K562 treated with DMSO at 1 percent for 48 hours (cell line): ENCODE results near the gene SSC5D. TPM values are rescaled to one million over a fixed set of nuclear protein-coding genes. Genes with fewer than 3 reads are reported as not detected.

ENCODE experiments used
- total RNA-seq: library from RNA; unstranded; fragments of 300-600 nt; gene quantifications from 2 replicates; pipeline ENCODE4 v1.2.3, GENCODE V29; 2022; ENCODE audit warnings: low replicate concordance; ENCODE audit errors: extremely low read depth

The SSC5D gene
- total RNA-seq = not detected in 2 replicates

GRCh38 chr19:55487924-55488687, at the start of gene SSC5D:
TSS of gene SSC5D (plus strand) at chr19:55488436. CDS start at chr19:55488590, 154 bp downstream.

GRCh38 chr19:55443045-55443823, 45.0 kb upstream of the SSC5D start, which contains the start of gene SHISA7:
TSS of gene SHISA7 (minus strand) at chr19:55443300. CDS start at chr19:55442863, 437 bp downstream.

GRCh38 chr19:55461259-55461973, 26.8 kb upstream of the SSC5D start, which contains the start of gene ISOC2:
TSS of gene ISOC2 (minus strand) at chr19:55461642. CDS start at chr19:55456486, 5,156 bp downstream.

GRCh38 chr19:55464662-55465054, 23.6 kb upstream of the SSC5D start, which contains the start of gene C19orf85:
TSS of gene C19orf85 (minus strand) at chr19:55464751. CDS start at chr19:55464554, 197 bp downstream.

GRCh38 chr19:55476100-55476775, 12.0 kb upstream of the SSC5D start, which contains the start of gene ZNF628:
TSS of gene ZNF628 (plus strand) at chr19:55476617. CDS start at chr19:55479911, 3,294 bp downstream.

GRCh38 chr19:55484593-55485438, 3.4 kb upstream of the SSC5D start, which contains the start of gene NAT14:
TSS of gene NAT14 (plus strand) at chr19:55485188. CDS start at chr19:55485709, 521 bp downstream.

GRCh38 chr19:55536951-55537740, 48.9 kb downstream of the SSC5D start, which contains the start of gene SBK2:
TSS of gene SBK2 (minus strand) at chr19:55537133. CDS start at chr19:55536294, 839 bp downstream.

GRCh38 chr19:55545443-55545842, 57.2 kb downstream of the SSC5D start, which contains the start of gene SBK3:
TSS of gene SBK3 (minus strand) at chr19:55545543. CDS start at chr19:55545543, 0 bp downstream.

Other genes with a start within 250 kb of the SSC5D start
- gene PPP6R1, start 229.4 kb upstream of the SSC5D start, total RNA-seq = 133 TPM in 1 of 2 replicates, not detected in the other
- gene HSPBP1, start 208.3 kb upstream of the SSC5D start, total RNA-seq = not detected in 2 replicates
- not detected in 2 replicates for gene BRSK1, start 204.4 kb upstream of the SSC5D start, total RNA-seq
- gene TMEM150B, start 163.1 kb upstream of the SSC5D start, total RNA-seq = not detected in 2 replicates
- gene KMT5C, start 148.6 kb upstream of the SSC5D start, total RNA-seq = not detected in 2 replicates
- not detected in 2 replicates for gene COX6B2, start 133.7 kb upstream of the SSC5D start, total RNA-seq
- not detected in 2 replicates for gene GARIN5B, start 125.2 kb upstream of the SSC5D start, total RNA-seq
- gene IL11, start 118.0 kb upstream of the SSC5D start, total RNA-seq = not detected in 2 replicates
- not detected in 2 replicates for gene TMEM190, start 111.6 kb upstream of the SSC5D start, total RNA-seq
- not detected in 2 replicates for gene TMEM238, start 104.1 kb upstream of the SSC5D start, total RNA-seq
- 4,209 and 5,908 TPM in 2 replicates for gene RPL28, start 102.5 kb upstream of the SSC5D start, total RNA-seq
- gene UBE2S, start 80.6 kb upstream of the SSC5D start, total RNA-seq = 2,967 TPM in 1 of 2 replicates, not detected in the other
- gene SHISA7, start 45.1 kb upstream of the SSC5D start, total RNA-seq = not detected in 2 replicates
- gene ISOC2, start 26.8 kb upstream of the SSC5D start, total RNA-seq = not detected in 2 replicates
- gene C19orf85, start 23.7 kb upstream of the SSC5D start, total RNA-seq = not detected in 2 replicates
- not detected in 2 replicates for gene ZNF628, start 11.8 kb upstream of the SSC5D start, total RNA-seq
- gene NAT14, start 3.2 kb upstream of the SSC5D start, total RNA-seq = not detected in 2 replicates
- not detected in 2 replicates for gene SBK2, start 48.7 kb downstream of the SSC5D start, total RNA-seq
- not detected in 2 replicates for gene SBK3, start 57.1 kb downstream of the SSC5D start, total RNA-seq
- gene ZNF579, start 92.4 kb downstream of the SSC5D start, total RNA-seq = not detected in 2 replicates
- not detected in 2 replicates for gene FIZ1, start 111.1 kb downstream of the SSC5D start, total RNA-seq
- not detected in 2 replicates for gene ZNF524, start 111.9 kb downstream of the SSC5D start, total RNA-seq
- gene ZNF865, start 117.2 kb downstream of the SSC5D start, total RNA-seq = not detected in 2 replicates
- not detected in 2 replicates for gene ZNF784, start 136.1 kb downstream of the SSC5D start, total RNA-seq
- not detected in 2 replicates for gene ZNF580, start 152.6 kb downstream of the SSC5D start, total RNA-seq
- gene ZNF581, start 155.2 kb downstream of the SSC5D start, total RNA-seq = not detected in 2 replicates
- not detected in 2 replicates for gene CCDC106, start 159.8 kb downstream of the SSC5D start, total RNA-seq
- gene U2AF2, start 166.6 kb downstream of the SSC5D start, total RNA-seq = not detected in 2 replicates
- gene EPN1, start 186.8 kb downstream of the SSC5D start, total RNA-seq = not detected in 2 replicates
- gene NLRP9, start 250.0 kb downstream of the SSC5D start, total RNA-seq = not detected in 2 replicates